H9 (cell line): ENCODE results near the gene ADAMTS17. TPM values are rescaled to one million over a fixed set of nuclear protein-coding genes. Genes with fewer than 3 reads are reported as not detected.

Experiments
- DNase-seq: peaks from one replicate; pipeline ENCODE4 v3.0.0-alpha.2; 2017
- H2AFZ ChIP-seq: one replicate; pipeline ENCODE4 v1.6.1; 2013; ENCODE audit warnings: mild to moderate bottlenecking, low read length, control low read depth, moderate library complexity
- H2AK5ac ChIP-seq: 2 replicates; pipeline ENCODE4 v1.6.1; 2013; ENCODE audit warnings: low read length, control low read depth, mixed read lengths; ENCODE audit not compliant: insufficient read length
- H2BK120ac ChIP-seq: one replicate; pipeline ENCODE4 v1.6.1; 2013; ENCODE audit warnings: low read depth, mild to moderate bottlenecking, low read length, control low read depth, inconsistent platforms; ENCODE audit not compliant: poor library complexity, severe bottlenecking
- H2BK12ac ChIP-seq: 2 replicates; pipeline ENCODE4 v1.6.1; 2013; ENCODE audit warnings: low read length, control low read depth, mixed read lengths, low read depth; ENCODE audit not compliant: insufficient read length
- H2BK15ac ChIP-seq: 2 replicates; pipeline ENCODE4 v1.6.1; 2013; ENCODE audit warnings: low read depth, low read length, control low read depth
- H2BK20ac ChIP-seq: one replicate; pipeline ENCODE4 v1.6.1; 2013; ENCODE audit warnings: low read depth, mild to moderate bottlenecking, low read length, control low read depth, inconsistent platforms; ENCODE audit not compliant: poor library complexity, severe bottlenecking
- H2BK5ac ChIP-seq: 2 replicates; pipeline ENCODE4 v1.6.1; 2013; ENCODE audit warnings: low read length, control low read depth, mixed read lengths; ENCODE audit not compliant: insufficient read length
- H3K14ac ChIP-seq: 2 replicates; pipeline ENCODE4 v1.6.1; 2013; ENCODE audit warnings: low read length, control low read depth; ENCODE audit not compliant: insufficient read depth
- H3K18ac ChIP-seq: 2 replicates; pipeline ENCODE4 v1.6.1; 2013; ENCODE audit warnings: low read depth, mild to moderate bottlenecking, mixed read lengths, low read length, control low read depth; ENCODE audit not compliant: insufficient read length
- H3K23ac ChIP-seq: 2 replicates; pipeline ENCODE4 v1.6.1; 2013; ENCODE audit warnings: low read length, control low read depth, mixed read lengths, low read depth; ENCODE audit not compliant: insufficient read length
- H3K23me2 ChIP-seq: 2 replicates; pipeline ENCODE4 v1.6.1; 2013; ENCODE audit warnings: low read depth, mild to moderate bottlenecking, mixed read lengths, low read length, control low read depth; ENCODE audit not compliant: insufficient read length, poor library complexity, severe bottlenecking
- H3K27ac ChIP-seq: 2 replicates; pipeline ENCODE4 v1.5.1; 2013; ENCODE audit warnings: low read length, control low read depth, mixed read lengths, low read depth; ENCODE audit not compliant: insufficient read length
- H3K27me3 ChIP-seq: 2 replicates; pipeline ENCODE4 v1.6.1; 2013; ENCODE audit warnings: low read length, control low read depth, inconsistent platforms; ENCODE audit not compliant: insufficient read depth
- H3K4ac ChIP-seq: 2 replicates; pipeline ENCODE4 v1.6.1; 2013; ENCODE audit warnings: low read depth, mild to moderate bottlenecking, control low read depth, inconsistent platforms, low read length, moderate library complexity
- H3K4me1 ChIP-seq: 2 replicates; pipeline ENCODE4 v1.6.1; 2013; ENCODE audit warnings: low read length, control low read depth, inconsistent platforms; ENCODE audit not compliant: insufficient read depth
- H3K4me2 ChIP-seq: 2 replicates; pipeline ENCODE4 v1.6.1; 2013; ENCODE audit warnings: low read length, control low read depth, mixed read lengths; ENCODE audit not compliant: insufficient read length, insufficient read depth
- H3K56ac ChIP-seq: 2 replicates; pipeline ENCODE4 v1.6.1; 2013; ENCODE audit warnings: low read depth, mild to moderate bottlenecking, mixed read lengths, low read length, control low read depth; ENCODE audit not compliant: insufficient read length
- H3K79me1 ChIP-seq: 2 replicates; pipeline ENCODE4 v1.6.1; 2013; ENCODE audit warnings: low read depth, mild to moderate bottlenecking, moderate library complexity, low read length, control low read depth, inconsistent platforms; ENCODE audit not compliant: insufficient read depth, poor library complexity, severe bottlenecking
- H3K79me2 ChIP-seq: 2 replicates; pipeline ENCODE4 v1.6.1; 2013; ENCODE audit warnings: low read length, control low read depth, inconsistent platforms; ENCODE audit not compliant: insufficient read depth
- H3K9ac ChIP-seq: 2 replicates; pipeline ENCODE4 v1.6.1; 2013; ENCODE audit warnings: low read length, control low read depth, mixed read lengths; ENCODE audit not compliant: insufficient read length; ENCODE audit errors: extremely low read depth
- H3K9me3 ChIP-seq: one replicate; pipeline ENCODE4 v1.6.1; 2013; ENCODE audit warnings: low read depth, low read length, inconsistent platforms; ENCODE audit not compliant: control insufficient read depth
- H3T11ph ChIP-seq: one replicate; pipeline ENCODE4 v1.6.1; 2013; ENCODE audit warnings: mild to moderate bottlenecking, low read length, control low read depth, inconsistent platforms
- H4K20me1 ChIP-seq: one replicate; pipeline ENCODE4 v1.6.1; 2013; ENCODE audit not compliant: control insufficient read depth, insufficient read length, insufficient read depth
- H4K5ac ChIP-seq: 2 replicates; pipeline ENCODE4 v1.6.1; 2013; ENCODE audit warnings: low read depth, mild to moderate bottlenecking, mixed read lengths, low read length, control low read depth; ENCODE audit not compliant: insufficient read length
- H4K8ac ChIP-seq: replicated peaks from 2 replicates; pipeline ENCODE4 v1.6.1; 2013; ENCODE audit warnings: low read length, control low read depth, mixed read lengths, low read depth; ENCODE audit not compliant: insufficient read length
- H4K91ac ChIP-seq: 2 replicates; pipeline ENCODE4 v1.6.1; 2013; ENCODE audit warnings: low read depth, mild to moderate bottlenecking, moderate library complexity, mixed read lengths, low read length, control low read depth; ENCODE audit not compliant: insufficient read length
- H3K27ac Mint-ChIP-seq, 3 experiments: 2 replicates in 2 of 3; 3 replicates in 1 of 3; pipeline ENCODE4 v1.8.0; 2020 to 2021; ENCODE audit warnings: mixed read lengths in 3 of 3, mild to moderate bottlenecking in 1 of 3, moderate library complexity in 1 of 3
- H3K27me3 Mint-ChIP-seq: 2 replicates; pipeline ENCODE4 v1.8.0; 2021; ENCODE audit warnings: low read depth, mild to moderate bottlenecking, moderate library complexity, mixed read lengths
- H3K36me3 Mint-ChIP-seq, 3 experiments: 2 replicates in 2 of 3; 3 replicates in 1 of 3; pipeline ENCODE4 v1.8.0; 2020 to 2021; ENCODE audit warnings: low read depth in 3 of 3, mixed read lengths in 3 of 3; ENCODE audit not compliant: insufficient read depth in 1 of 3
- H3K4me1 Mint-ChIP-seq, 2 experiments: 2 replicates each; pipeline ENCODE4 v1.8.0; 2020; ENCODE audit warnings: mixed read lengths in 2 of 2
- H3K4me3 Mint-ChIP-seq, 2 experiments: 2 replicates in 1 of 2; 3 replicates in 1 of 2; pipeline ENCODE4 v1.8.0; 2020 to 2021; ENCODE audit warnings: mild to moderate bottlenecking in 2 of 2, mixed read lengths in 2 of 2, moderate library complexity in 1 of 2
- H3K9me3 Mint-ChIP-seq, 2 experiments: 2 replicates in 1 of 2; 3 replicates in 1 of 2; pipeline ENCODE4 v1.8.0; 2020; ENCODE audit warnings: mild to moderate bottlenecking in 2 of 2, mixed read lengths in 2 of 2, moderate library complexity in 1 of 2
- WGBS: extraction: QIAGEN DNeasy Blood & Tissue Kit; methylation state at CpG from one replicate; pipeline ENCODE4 v1.1.7; 2013; ENCODE audit warnings: missing lambda C conversion rate, low lambda C conversion rate, mixed read lengths; ENCODE audit not compliant: insufficient read length; ENCODE audit errors: extremely low coverage; 5-methylcytosine and 5-hydroxymethylcytosine counted together
- total RNA-seq: library from RNA; stranded (reverse); gene quantifications from 2 replicates; pipeline ENCODE4 v1.2.1, GENCODE V29; 2021
- TF ChIP-seq, protein P1 (sequence below): fragments of 200-600 bp; sonication (generic); conservative IDR thresholded peaks from 3 replicates; pipeline ENCODE4 v1.8.0; 2021; ENCODE audit warnings: antibody characterized with exemption, mild to moderate bottlenecking

ADAMTS17 gene
- total RNA-seq, 1 experiment from 2014 or later: 2.9 TPM

DNA sequence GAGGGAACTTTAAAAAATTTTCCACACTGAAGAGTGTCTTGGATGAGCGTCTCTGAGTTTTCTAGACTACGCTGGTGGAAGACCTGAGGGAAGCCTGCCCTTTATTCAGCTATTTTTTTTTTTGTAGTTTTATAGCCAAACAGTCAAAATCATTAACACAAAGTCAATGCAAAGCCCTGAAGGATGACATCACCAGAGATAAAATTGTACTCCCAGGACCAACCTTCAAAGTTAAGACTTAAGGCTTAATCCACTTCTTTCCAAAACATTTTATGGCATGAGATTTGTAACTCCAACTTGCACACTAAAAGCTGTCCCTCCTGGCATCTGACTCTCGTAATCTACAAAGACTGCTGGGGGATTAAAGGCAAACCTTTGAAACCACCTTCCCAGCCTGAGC is 345.1 kb downstream of the ADAMTS17 start:
- no peaks in the 10 kb centered on the region for H3K9me3 ChIP-seq
- Mint-ChIP-seq H3K27ac (no peak overlapping the region; a peak in 1 of 7 replicates), H3K27me3 (peaks cover 6% of the 10 kb centered on the region), H3K36me3 (no peaks in the 10 kb centered on the region; a peak in 1 of 7 replicates), H3K9me3 (no peaks in the 10 kb centered on the region), H3K4me1 (peaks cover 32 to 44% of the 10 kb centered on the region in 2 experiments), H3K4me3 (no peak overlapping the region)
- H3K56ac ChIP-seq: no peak overlapping the region
- no CpG with 5 or more reads among the region's 3 CpGs for WGBS
- no peak overlapping the region for H3T11ph ChIP-seq
- H3K27me3 ChIP-seq: no peaks in the 10 kb centered on the region
- TF ChIP-seq, protein P1, sequence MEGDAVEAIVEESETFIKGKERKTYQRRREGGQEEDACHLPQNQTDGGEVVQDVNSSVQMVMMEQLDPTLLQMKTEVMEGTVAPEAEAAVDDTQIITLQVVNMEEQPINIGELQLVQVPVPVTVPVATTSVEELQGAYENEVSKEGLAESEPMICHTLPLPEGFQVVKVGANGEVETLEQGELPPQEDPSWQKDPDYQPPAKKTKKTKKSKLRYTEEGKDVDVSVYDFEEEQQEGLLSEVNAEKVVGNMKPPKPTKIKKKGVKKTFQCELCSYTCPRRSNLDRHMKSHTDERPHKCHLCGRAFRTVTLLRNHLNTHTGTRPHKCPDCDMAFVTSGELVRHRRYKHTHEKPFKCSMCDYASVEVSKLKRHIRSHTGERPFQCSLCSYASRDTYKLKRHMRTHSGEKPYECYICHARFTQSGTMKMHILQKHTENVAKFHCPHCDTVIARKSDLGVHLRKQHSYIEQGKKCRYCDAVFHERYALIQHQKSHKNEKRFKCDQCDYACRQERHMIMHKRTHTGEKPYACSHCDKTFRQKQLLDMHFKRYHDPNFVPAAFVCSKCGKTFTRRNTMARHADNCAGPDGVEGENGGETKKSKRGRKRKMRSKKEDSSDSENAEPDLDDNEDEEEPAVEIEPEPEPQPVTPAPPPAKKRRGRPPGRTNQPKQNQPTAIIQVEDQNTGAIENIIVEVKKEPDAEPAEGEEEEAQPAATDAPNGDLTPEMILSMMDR: no peak
- H2BK12ac ChIP-seq: no peak overlapping the region
- H2AK5ac ChIP-seq: no peak overlapping the region
- H4K20me1 ChIP-seq: no peaks in the 10 kb centered on the region
- H2BK5ac ChIP-seq: no peak overlapping the region
- no peak overlapping the region for H3K4me2 ChIP-seq
- H3K79me1 ChIP-seq: no peaks in the 10 kb centered on the region
- H3K23ac ChIP-seq: no peak overlapping the region
- H3K14ac ChIP-seq: no peak overlapping the region
- H3K27ac ChIP-seq: no peak overlapping the region
- H4K5ac ChIP-seq: no peak overlapping the region
- no peak overlapping the region for H3K18ac ChIP-seq
- H3K23me2 ChIP-seq: no peaks in the 10 kb centered on the region
- H2BK20ac ChIP-seq: no peak overlapping the region
- H2BK15ac ChIP-seq: no peak overlapping the region
- no peak overlapping the region for H3K4ac ChIP-seq
- no peak overlapping the region for H2BK120ac ChIP-seq
- H2AFZ ChIP-seq: no peak overlapping the region
- H4K8ac ChIP-seq: no peak overlapping the region
- DNase-seq: no peak
- H3K4me1 ChIP-seq: no peaks in the 10 kb centered on the region
- no peak overlapping the region for H4K91ac ChIP-seq
- H3K9ac ChIP-seq: no peak overlapping the region
- no peaks in the 10 kb centered on the region for H3K79me2 ChIP-seq
